NCI-H82 treated with DMSO at 0.1 percent for 48 hours (cell line): ENCODE measurements around the gene SGCD.

Experiments
- DNase-seq: peaks from one replicate; lab custom pipeline; 2025; ENCODE audit not compliant: unreplicated experiment; lab: John Stamatoyannopoulos, UW

SGCD gene

GRCh38 chr5:156758011-156758791 is 431.2 kb downstream of the SGCD start:
- DNase-seq, result no peak

- DNase-seq, result no peak
Observed at GRCh38 chr5:156759156-156759555, 432.2 kb downstream of the SGCD start.

- no peak for DNase-seq
Observed at GRCh38 chr5:156762771-156763170, 435.8 kb downstream of the SGCD start.

GRCh38 chr5:156764176-156764971 is 437.4 kb downstream of the SGCD start:
- no peak for DNase-seq

GRCh38 chr5:156774273-156774672 is 447.3 kb downstream of the SGCD start:
- no peak for DNase-seq

- no peak for DNase-seq
Observed at GRCh38 chr5:156778139-156778706, 451.3 kb downstream of the SGCD start.

- no peak for DNase-seq
Observed at GRCh38 chr5:156778752-156779151, 451.8 kb downstream of the SGCD start.

GRCh38 chr5:156779436-156779835 is 452.5 kb downstream of the SGCD start:
- DNase-seq, result no peak

GRCh38 chr5:156783092-156783491 is 456.1 kb downstream of the SGCD start:
- no peak for DNase-seq

GRCh38 chr5:156794687-156795086 is 467.7 kb downstream of the SGCD start:
- no peak for DNase-seq

GRCh38 chr5:156798201-156798600 is 471.2 kb downstream of the SGCD start:
- DNase-seq, result no peak

GRCh38 chr5:156799171-156799570 is 472.2 kb downstream of the SGCD start:
- no peak for DNase-seq

- DNase-seq, result no peak
Observed at GRCh38 chr5:156800929-156801328, 474.0 kb downstream of the SGCD start.

GRCh38 chr5:156802501-156802900 is 475.5 kb downstream of the SGCD start:
- DNase-seq, result no peak

- no peak for DNase-seq
Observed at GRCh38 chr5:156803404-156803803, 476.4 kb downstream of the SGCD start.

GRCh38 chr5:156812959-156813358 is 486.0 kb downstream of the SGCD start:
- DNase-seq, result no peak

GRCh38 chr5:156815988-156816599 is 489.1 kb downstream of the SGCD start:
- peak; percentile 51 for DNase-seq
